ENCODE measurements around the gene NPAS4. TPM values are rescaled to one million over a fixed set of nuclear protein-coding genes. Genes with fewer than 3 reads are reported as not detected.
"Not testable (repeated sequence)": the region's sequence is repeated elsewhere in the genome, so short reads cannot be mapped to it uniquely, and the experiment has no call there.

The NPAS4 gene
- total and polyA plus RNA-seq, 5 donors = 0.09 to 0.84 (median 0.20) TPM

DNA sequence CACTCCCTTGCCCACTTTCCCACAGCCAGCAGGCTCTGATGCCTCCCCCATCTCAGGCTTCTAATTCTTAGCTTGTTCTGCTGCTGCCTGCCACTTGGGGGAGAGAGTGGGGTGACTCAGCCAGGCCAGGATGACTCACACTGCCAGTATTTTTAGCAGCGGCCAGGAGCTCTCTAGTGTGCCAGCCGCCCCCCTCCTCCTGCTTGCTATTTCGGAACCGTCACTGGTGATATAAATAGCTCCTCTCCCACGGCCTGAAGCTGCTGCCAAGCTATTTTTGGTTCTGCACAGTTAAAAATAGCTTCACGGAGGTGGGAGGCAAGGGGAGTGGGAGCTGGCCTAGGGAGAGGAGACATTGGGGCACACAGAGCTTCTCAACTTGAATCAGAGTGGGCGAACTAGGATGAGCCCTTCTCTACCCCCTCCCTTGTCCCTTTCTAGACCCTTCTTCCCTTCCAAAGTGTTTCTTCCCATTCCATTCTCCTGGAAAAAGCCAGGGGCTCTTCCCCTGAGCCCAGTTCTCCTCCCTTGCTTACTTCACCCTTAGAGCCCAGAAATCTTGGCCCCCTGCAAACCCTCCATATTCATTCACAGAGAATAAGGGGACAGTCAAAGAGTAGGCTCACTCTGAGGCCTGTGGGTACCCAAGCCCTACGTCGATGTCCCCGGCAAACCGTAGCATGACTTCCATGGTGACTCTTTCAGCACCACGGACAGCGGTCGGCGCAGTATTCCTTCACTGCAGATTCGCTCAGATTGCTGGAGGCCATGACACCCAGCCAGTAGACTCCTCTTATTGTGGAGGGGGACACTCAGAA, 2.5 kb upstream of the NPAS4 start:
- no peaks in the 10 kb centered on the region for H3K9me3 ChIP-seq (ENCODE audit: control insufficient read depth, low read length)
- H3K27ac ChIP-seq (ENCODE audit: low read length) = no peak overlapping the region
- H3K4me3 ChIP-seq (ENCODE audit: low read length) = no peak overlapping the region
- DNase-seq (peak; percentile 76 to 88 (median 86)), ATAC-seq (peak; percentile 81 to 87)
- H3K27me3 ChIP-seq (ENCODE audit: control insufficient read depth, insufficient read depth) = no peaks in the 10 kb centered on the region
- WGBS = 4% methylated on average over 16 of the region's 16 CpGs
- peaks cover 15% of the 10 kb centered on the region for H3K4me1 ChIP-seq (ENCODE audit: control insufficient read depth, insufficient read depth, low read length)
- intact Hi-C loops (cut with DNase I) = no loop called here

DNA sequence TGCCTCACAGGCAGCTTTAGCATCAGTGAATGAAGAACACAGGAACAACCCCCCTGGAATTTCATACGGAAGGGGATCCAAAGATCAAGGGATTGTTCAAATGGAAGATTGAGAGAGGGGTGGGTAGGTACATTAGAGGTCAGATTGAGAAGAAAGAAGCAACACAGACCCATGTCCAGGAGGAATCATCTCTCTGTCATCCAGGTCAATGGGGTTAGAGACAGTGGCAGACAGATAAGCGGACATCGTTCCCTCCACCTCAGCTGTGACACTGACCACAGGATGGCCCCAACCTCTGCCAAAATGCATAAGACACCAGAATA, 1.9 kb upstream of the NPAS4 start:
- WGBS = 53% methylated on average over 3 of the region's 3 CpGs
- intact Hi-C loops (cut with DNase I) = no loop called here
- no peak for ATAC-seq
- H3K4me3 ChIP-seq (ENCODE audit: low read length) = no peak overlapping the region
- H3K9me3 ChIP-seq (ENCODE audit: control insufficient read depth, low read length) = no peaks in the 10 kb centered on the region
- no peaks in the 10 kb centered on the region for H3K27me3 ChIP-seq (ENCODE audit: control insufficient read depth, insufficient read depth)
- no peak for DNase-seq
- no peak overlapping the region for H3K27ac ChIP-seq (ENCODE audit: low read length)
- peaks cover 15% of the 10 kb centered on the region for H3K4me1 ChIP-seq (ENCODE audit: control insufficient read depth, insufficient read depth, low read length)

DNA sequence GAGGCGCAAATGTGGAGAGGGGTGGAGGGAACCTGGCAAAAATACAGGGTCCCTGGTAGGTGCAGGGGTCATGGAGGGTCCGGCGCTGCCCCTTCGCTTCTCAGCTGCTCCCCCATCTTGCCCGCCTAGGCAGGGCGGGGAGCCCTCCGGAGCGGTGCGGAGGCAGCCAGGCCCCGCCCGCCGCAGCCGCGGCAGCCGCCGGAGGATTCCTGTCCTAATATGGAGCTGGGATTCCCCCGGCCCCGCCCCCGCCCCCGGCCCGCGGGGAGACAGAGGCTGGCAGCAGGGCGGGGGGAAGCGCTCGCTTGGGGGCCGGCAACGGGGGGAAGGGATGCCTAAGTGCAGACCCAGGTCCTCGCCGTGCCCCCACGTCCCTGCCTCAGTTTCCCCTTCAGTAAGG, 1.0 kb upstream of the NPAS4 start:
- Histone ChIP-seq H3K27ac (ENCODE audit: low read length) (no peak overlapping the region), H3K9me3 (ENCODE audit: control insufficient read depth, low read length) (no peaks in the 10 kb centered on the region), H3K27me3 (ENCODE audit: control insufficient read depth, insufficient read depth) (no peaks in the 10 kb centered on the region), H3K4me3 (ENCODE audit: low read length) (no peak overlapping the region), H3K4me1 (ENCODE audit: control insufficient read depth, insufficient read depth, low read length) (peaks cover 15% of the 10 kb centered on the region)
- no peak for ATAC-seq
- intact Hi-C loops (cut with DNase I) = no loop called here
- 4% methylated on average over 30 of the region's 30 CpGs for WGBS
- DNase-seq = no peak

DNA sequence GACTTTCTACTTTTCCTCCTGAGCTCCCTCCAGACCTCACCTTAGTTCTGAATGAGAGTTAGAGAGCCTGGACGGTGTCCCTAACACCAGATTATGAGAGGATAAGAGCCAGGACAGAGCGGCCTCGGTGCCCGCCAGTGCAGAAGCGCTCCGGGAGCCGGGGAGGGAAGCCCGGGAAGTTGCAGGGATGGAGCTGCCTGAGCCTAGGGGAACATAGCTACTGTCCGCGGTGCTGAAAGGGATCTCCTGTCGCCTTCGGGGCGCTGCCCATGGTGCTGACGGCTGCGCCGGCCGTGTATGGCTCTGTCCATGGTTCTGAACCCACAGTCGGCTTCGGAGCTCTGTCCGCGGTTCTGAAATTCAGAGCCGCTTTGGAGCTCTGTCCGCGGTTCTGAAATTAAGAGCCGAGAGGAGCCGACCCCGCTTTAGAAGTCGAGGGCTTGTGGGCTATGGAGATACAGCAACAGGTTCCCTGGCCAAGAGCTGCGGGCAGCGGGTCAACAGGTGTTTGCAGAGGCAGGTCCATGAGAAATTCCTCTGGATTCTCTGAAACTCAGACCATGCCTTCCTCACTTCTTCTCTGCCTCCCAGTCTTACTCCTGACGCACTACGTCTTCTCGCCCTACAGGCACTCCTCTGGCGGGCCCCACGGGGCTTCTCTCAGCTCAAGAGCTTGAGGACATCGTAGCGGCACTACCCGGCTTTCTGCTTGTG, 814 bp downstream of the NPAS4 start:
- Histone ChIP-seq H3K4me3 (ENCODE audit: low read length) (no peak overlapping the region), H3K4me1 (ENCODE audit: control insufficient read depth, insufficient read depth, low read length) (peaks cover 15% of the 10 kb centered on the region), H3K9me3 (ENCODE audit: control insufficient read depth, low read length) (no peaks in the 10 kb centered on the region), H3K27me3 (ENCODE audit: control insufficient read depth, insufficient read depth) (no peaks in the 10 kb centered on the region), H3K27ac (ENCODE audit: low read length) (no peak overlapping the region)
- ATAC-seq (peak; percentile 87 to 90), DNase-seq (peak; percentile 92 to 96 (median 95))
- intact Hi-C loops (cut with DNase I) = no loop called here
- WGBS = 13% methylated on average over 38 of the region's 38 CpGs

DNA sequence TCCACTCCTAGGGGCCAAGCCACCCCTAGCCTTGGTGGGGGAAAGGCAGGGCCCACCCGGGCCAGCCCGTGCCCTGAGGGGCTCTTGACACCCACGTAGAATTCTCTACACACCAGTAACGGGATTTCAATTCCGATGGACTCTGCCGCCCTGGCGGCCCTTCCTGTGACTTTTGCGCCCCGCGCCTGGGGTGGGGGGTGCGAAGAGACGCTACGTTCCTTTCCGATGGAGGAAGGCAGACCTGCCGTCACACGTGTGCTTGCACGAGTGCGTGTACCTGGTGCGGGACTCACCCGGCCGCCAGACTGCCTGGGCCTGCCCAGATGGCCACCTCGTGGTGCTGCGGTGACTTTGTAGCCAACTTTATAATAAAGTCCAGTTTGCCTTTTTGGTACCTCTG, 5.5 kb downstream of the NPAS4 start:
- DNase-seq = no peak
- 64% methylated on average over 23 of the region's 23 CpGs for WGBS
- no peak overlapping the region for H3K27ac ChIP-seq (ENCODE audit: low read length)

DNA sequence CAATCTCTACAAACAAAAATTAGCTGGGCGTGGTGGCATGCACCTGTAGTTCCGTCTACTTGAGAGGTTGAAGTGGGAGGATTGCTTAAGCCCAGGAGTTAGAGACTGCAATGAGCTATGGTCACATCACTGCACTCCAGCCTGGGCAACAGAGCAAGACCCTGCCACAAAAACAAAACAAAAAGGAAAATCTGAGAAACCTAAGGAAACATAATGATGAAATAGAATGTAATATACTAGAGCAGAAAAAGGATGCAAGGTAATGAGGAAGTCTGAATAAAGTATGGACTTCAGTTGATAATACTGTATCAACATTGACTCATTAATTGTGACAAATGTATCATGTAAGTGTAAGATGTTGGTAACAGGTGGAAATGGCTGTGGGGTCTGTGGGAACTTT, 8.1 kb downstream of the NPAS4 start:
- no peak for ATAC-seq
- Histone ChIP-seq H3K4me3 (ENCODE audit: low read length) (no peak overlapping the region), H3K27me3 (ENCODE audit: control insufficient read depth, insufficient read depth) (no peaks in the 10 kb centered on the region), H3K9me3 (ENCODE audit: control insufficient read depth, low read length) (no peaks in the 10 kb centered on the region), H3K4me1 (ENCODE audit: control insufficient read depth, insufficient read depth, low read length) (no peaks in the 10 kb centered on the region), H3K27ac (ENCODE audit: low read length) (no peak overlapping the region)
- no peak for DNase-seq
- 90% methylated on average over 2 of the region's 2 CpGs for WGBS
- intact Hi-C loops (cut with DNase I) = no loop called here

More for the DNA sequence above, 5.5 kb downstream of the NPAS4 start:
- no peaks in the 10 kb centered on the region for H3K4me1 ChIP-seq (ENCODE audit: control insufficient read depth, insufficient read depth, low read length)
- H3K9me3 ChIP-seq (ENCODE audit: control insufficient read depth, low read length) = no peaks in the 10 kb centered on the region
- H3K27me3 ChIP-seq (ENCODE audit: control insufficient read depth, insufficient read depth) = no peaks in the 10 kb centered on the region
- no peak for ATAC-seq
- no peak overlapping the region for H3K4me3 ChIP-seq (ENCODE audit: low read length)
- intact Hi-C loops (cut with DNase I) = no loop called here

DNA sequence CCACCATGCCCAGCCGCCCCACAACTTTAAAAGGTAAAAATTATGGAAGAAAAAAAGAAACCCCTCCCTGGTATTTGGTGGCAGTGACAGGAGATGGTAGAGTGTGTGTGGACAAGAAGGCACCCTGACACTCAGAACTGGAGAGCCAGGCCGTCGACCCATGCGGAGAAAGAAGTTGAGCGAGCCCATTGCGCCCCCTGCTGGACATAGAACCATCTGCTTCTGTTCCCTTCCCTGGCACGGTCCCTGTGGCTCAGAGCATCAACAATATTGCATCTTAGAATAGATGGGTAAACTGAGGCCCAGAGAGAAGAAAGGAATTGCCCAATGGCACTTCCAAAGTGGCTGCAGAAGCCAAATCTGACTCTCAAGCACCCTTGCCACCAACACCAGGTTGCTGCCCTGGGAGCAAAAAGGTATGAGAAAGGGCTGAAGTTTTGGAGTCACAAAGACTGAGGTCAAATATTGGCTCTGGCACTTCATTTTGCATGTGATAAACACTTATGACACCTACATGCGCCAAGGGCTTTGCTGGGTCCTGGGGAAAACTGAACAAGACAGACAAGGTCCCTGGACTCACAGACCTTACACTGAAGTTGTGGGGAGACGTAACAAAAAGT, 9.3 kb downstream of the NPAS4 start:
- intact Hi-C loops (cut with DNase I) = loop anchor here in 2 of 4 donors (2.0 to 10.0 kb wide), 2 partner anchors 21 to 255 kb away; no protein-coding TSS in a partner anchor
- Histone ChIP-seq H3K4me1 (ENCODE audit: control insufficient read depth, insufficient read depth, low read length) (no peaks in the 10 kb centered on the region), H3K27me3 (ENCODE audit: control insufficient read depth, insufficient read depth) (no peaks in the 10 kb centered on the region), H3K4me3 (ENCODE audit: low read length) (no peak overlapping the region), H3K9me3 (ENCODE audit: control insufficient read depth, low read length) (no peaks in the 10 kb centered on the region), H3K27ac (ENCODE audit: low read length) (no peak overlapping the region)
- WGBS = 28% methylated on average over 9 of the region's 9 CpGs
- ATAC-seq = peak; percentile 72 to 81
- DNase-seq = peak; percentile 72 to 87 (median 86)

DNA sequence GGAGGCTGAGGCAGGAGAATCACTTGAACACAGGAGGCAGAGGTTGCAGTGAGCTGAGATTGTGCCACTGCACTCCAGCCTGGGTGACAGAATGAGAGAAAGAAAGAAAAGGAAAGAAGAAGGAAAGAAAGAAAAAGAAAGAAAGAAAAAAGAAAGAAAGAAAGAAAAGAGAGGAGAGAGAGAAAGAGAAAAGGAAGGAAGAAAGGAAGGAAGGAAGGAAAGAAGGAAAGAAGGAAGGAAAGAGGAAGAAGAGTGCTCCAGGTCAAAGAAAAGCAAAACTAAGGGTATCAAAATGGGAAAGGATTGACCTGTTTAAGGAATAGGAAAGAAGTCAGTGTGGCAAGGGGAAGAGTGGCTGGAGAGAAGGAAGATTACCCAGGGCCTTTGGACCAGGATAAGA, 10.5 kb downstream of the NPAS4 start:
- not testable (repeated sequence) for H3K4me1 ChIP-seq (ENCODE audit: control insufficient read depth, insufficient read depth, low read length); H3K9me3 ChIP-seq (ENCODE audit: control insufficient read depth, low read length); H3K27me3 ChIP-seq (ENCODE audit: control insufficient read depth, insufficient read depth); ATAC-seq; H3K27ac ChIP-seq (ENCODE audit: low read length); H3K4me3 ChIP-seq (ENCODE audit: low read length); DNase-seq
- intact Hi-C loops (cut with DNase I) = loop anchor here in 2 of 4 donors (2.0 to 10.0 kb wide), 2 partner anchors 22 to 254 kb away; no protein-coding TSS in a partner anchor

DNA sequence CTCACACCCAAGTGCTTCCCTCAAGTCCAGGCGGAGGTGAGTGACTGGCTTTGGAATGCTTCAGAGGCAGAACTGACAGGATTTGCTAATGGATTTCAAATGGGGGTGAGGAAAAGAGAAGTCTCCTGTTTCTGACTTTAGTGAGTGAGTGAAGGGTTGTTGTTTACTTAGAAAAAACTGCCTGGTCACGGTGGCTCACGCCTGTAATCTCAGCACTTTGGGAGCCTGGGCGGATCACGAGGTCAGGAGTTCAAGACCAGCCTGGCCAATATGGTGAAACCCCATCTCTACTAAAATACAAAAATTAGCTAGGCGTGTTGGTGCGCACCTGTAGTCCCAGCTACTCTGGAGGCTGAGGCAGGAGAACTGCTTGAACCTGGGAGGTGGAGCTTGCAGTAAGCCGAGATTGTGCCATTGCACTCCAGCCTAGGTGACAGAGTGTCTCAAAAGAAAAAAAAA, 11.1 kb downstream of the NPAS4 start:
- intact Hi-C loops (cut with DNase I) = loop anchor here in 2 of 4 donors (2.0 to 10.0 kb wide), 2 partner anchors 23 to 253 kb away; no protein-coding TSS in a partner anchor
- not testable (repeated sequence) for H3K27me3 ChIP-seq (ENCODE audit: control insufficient read depth, insufficient read depth); H3K4me1 ChIP-seq (ENCODE audit: control insufficient read depth, insufficient read depth, low read length); H3K9me3 ChIP-seq (ENCODE audit: control insufficient read depth, low read length); H3K27ac ChIP-seq (ENCODE audit: low read length); ATAC-seq; H3K4me3 ChIP-seq (ENCODE audit: low read length); DNase-seq
- 85% methylated on average over 8 of the region's 8 CpGs for WGBS

DNA sequence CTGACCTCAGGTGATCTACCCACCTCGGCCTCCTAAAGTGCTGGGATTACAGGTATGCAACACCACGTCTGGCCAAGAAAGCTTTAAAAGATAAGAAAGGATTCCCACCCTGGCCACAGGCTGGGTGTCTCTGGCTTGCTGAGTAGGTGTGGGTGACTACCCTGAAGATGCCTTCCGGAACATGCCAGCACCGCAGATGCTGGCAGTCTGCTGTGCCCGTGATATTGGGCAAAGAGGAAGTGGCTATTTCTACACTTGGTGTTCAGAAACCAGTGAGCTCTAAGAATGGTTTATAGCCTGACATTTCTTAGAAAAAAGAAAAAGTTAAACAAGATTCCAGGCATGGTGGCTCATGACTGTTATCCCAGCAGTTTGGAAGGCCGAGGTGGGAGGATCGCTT, 11.8 kb downstream of the NPAS4 start:
- Histone ChIP-seq H3K4me3 (ENCODE audit: low read length) (no peak overlapping the region), H3K9me3 (ENCODE audit: control insufficient read depth, low read length) (no peaks in the 10 kb centered on the region), H3K27ac (ENCODE audit: low read length) (no peak overlapping the region), H3K4me1 (ENCODE audit: control insufficient read depth, insufficient read depth, low read length) (no peaks in the 10 kb centered on the region), H3K27me3 (ENCODE audit: control insufficient read depth, insufficient read depth) (no peaks in the 10 kb centered on the region)
- DNase-seq (no peak), ATAC-seq (no peak)
- WGBS = 88% methylated on average over 7 of the region's 7 CpGs
- intact Hi-C loops (cut with DNase I) = loop anchor here in 1 of 4 donors (10.0 kb wide), 1 partner anchor 252 kb away; no protein-coding TSS in a partner anchor
